ENCODE results near the gene C10orf90.

C10orf90 gene

GRCh38 chr10:126409821-126410220, 260.7 kb downstream of the C10orf90 start:
- H3K4me3 ChIP-seq (replicated peaks; ENCODE audit: insufficient read depth, low read length) = no peak overlapping the region
- no peak for DNase-seq (ENCODE audit: low read depth in 1 of 2, low spot score in 1 of 2)
- H3K27me3 ChIP-seq (ENCODE audit: insufficient read depth, poor library complexity, severe bottlenecking) = peaks cover 6% of the 10 kb centered on the region
- no peak overlapping the region for H3K27ac ChIP-seq (replicated peaks)
- no peak for TF ChIP-seq REST (IDR thresholded peaks at IDR 0.05; ENCODE audit: insufficient replicate concordance, low read depth)
- no peak for TF ChIP-seq GABPA (IDR thresholded peaks at IDR 0.05; ENCODE audit: low read depth)
- TF ChIP-seq CTCF (IDR thresholded peaks at IDR 0.05; ENCODE audit: insufficient read depth, low read length) = no peak
- no peak for TF ChIP-seq SPI1 (IDR thresholded peaks at IDR 0.05; ENCODE audit: borderline replicate concordance, low read depth)
- no peak for TF ChIP-seq POLR2AphosphoS5 (IDR thresholded peaks at IDR 0.05; ENCODE audit: low read depth)

- H3K27ac ChIP-seq (replicated peaks) = no peak overlapping the region
- no peak for DNase-seq (ENCODE audit: low read depth in 1 of 2, low spot score in 1 of 2)
- H3K4me3 ChIP-seq (replicated peaks; ENCODE audit: insufficient read depth, low read length) = no peak overlapping the region
- H3K27me3 ChIP-seq (ENCODE audit: insufficient read depth, poor library complexity, severe bottlenecking) = peaks cover 6% of the 10 kb centered on the region
- no peak for TF ChIP-seq POLR2AphosphoS5 (IDR thresholded peaks at IDR 0.05; ENCODE audit: low read depth)
- no peak for TF ChIP-seq GABPA (IDR thresholded peaks at IDR 0.05; ENCODE audit: low read depth)
- TF ChIP-seq REST (IDR thresholded peaks at IDR 0.05; ENCODE audit: insufficient replicate concordance, low read depth) = no peak
- TF ChIP-seq CTCF (IDR thresholded peaks at IDR 0.05; ENCODE audit: insufficient read depth, low read length) = no peak
- TF ChIP-seq SPI1 (IDR thresholded peaks at IDR 0.05; ENCODE audit: borderline replicate concordance, low read depth) = no peak
These were observed 261.4 kb downstream of the C10orf90 start for GRCh38 chr10:126408953-126409641.

- no peak for TF ChIP-seq SPI1 (IDR thresholded peaks at IDR 0.05; ENCODE audit: borderline replicate concordance, low read depth)
- no peak overlapping the region for H3K4me3 ChIP-seq (replicated peaks; ENCODE audit: insufficient read depth, low read length)
- H3K27me3 ChIP-seq (ENCODE audit: insufficient read depth, poor library complexity, severe bottlenecking) = peaks cover 2% of the 10 kb centered on the region
- no peak overlapping the region for H3K27ac ChIP-seq (replicated peaks)
- no peak for DNase-seq (ENCODE audit: low read depth in 1 of 2, low spot score in 1 of 2)
These were observed 262.7 kb downstream of the C10orf90 start for GRCh38 chr10:126407831-126408230.

- peaks cover 2% of the 10 kb centered on the region for H3K27me3 ChIP-seq (ENCODE audit: insufficient read depth, poor library complexity, severe bottlenecking)
- H3K4me3 ChIP-seq (replicated peaks; ENCODE audit: insufficient read depth, low read length) = no peak overlapping the region
- TF ChIP-seq SPI1 (IDR thresholded peaks at IDR 0.05; ENCODE audit: borderline replicate concordance, low read depth) (no peak), POLR2AphosphoS5 (IDR thresholded peaks at IDR 0.05; ENCODE audit: low read depth) (no peak), CTCF (IDR thresholded peaks at IDR 0.05; ENCODE audit: insufficient read depth, low read length) (no peak), REST (IDR thresholded peaks at IDR 0.05; ENCODE audit: insufficient replicate concordance, low read depth) (no peak), GABPA (IDR thresholded peaks at IDR 0.05; ENCODE audit: low read depth) (no peak)
- H3K27ac ChIP-seq (replicated peaks) = no peak overlapping the region
- DNase-seq (ENCODE audit: low read depth in 1 of 2, low spot score in 1 of 2) = no peak
These were observed 265.2 kb downstream of the C10orf90 start for GRCh38 chr10:126405239-126405775.

Measured in HL-60 (cell line).